OCI-LY7 (cell line): Measurements from ENCODE around the gene PANK4. TPM values are rescaled to one million over a fixed set of nuclear protein-coding genes. Genes with fewer than 3 reads are reported as not detected.

ENCODE experiments used
- BruUV-seq: library from RNA; stranded (reverse); fragments of 400-500 nt; replicated peaks from 2 replicates; lab custom pipeline; 2021; lab: Mats Ljungman, UMichigan
- CTCF ChIA-PET: fragments of 300-600 bp; sonication (Branson Sonifier 250); formaldehyde crosslinking; loops from one replicate; lab custom pipeline; 2022; ENCODE audit warnings: antibody characterized with exemption; ENCODE audit not compliant: unreplicated experiment; lab: Charles Lee
- POLR2A ChIA-PET: fragments of 300-600 bp; sonication (Branson Sonifier 250); formaldehyde crosslinking; loops from one replicate; lab custom pipeline; 2022; ENCODE audit warnings: antibody characterized with exemption; lab: Charles Lee
- DNase-seq: peaks from one replicate; pipeline ENCODE4 v3.0.0-alpha.2; 2015; ENCODE audit warnings: low spot score
- H2AFZ ChIP-seq: fragments of 200-600 bp; sonication (generic), shearing (Covaris generic); 2 replicates; pipeline ENCODE4 v1.6.1; 2014; ENCODE audit warnings: mild to moderate bottlenecking, antibody characterized with exemption, low read length, moderate library complexity
- H3K27ac ChIP-seq: fragments of 200-600 bp; sonication (generic); 2 replicates; pipeline ENCODE4 v1.5.1; 2014; ENCODE audit warnings: mixed run types, low read depth, mild to moderate bottlenecking, moderate library complexity, low read length, inconsistent platforms; ENCODE audit not compliant: poor library complexity, severe bottlenecking
- H3K36me3 ChIP-seq: fragments of 200-600 bp; sonication (generic); 2 replicates; pipeline ENCODE4 v1.6.1; 2014; ENCODE audit warnings: mild to moderate bottlenecking, antibody characterized with exemption, low read length, moderate library complexity, mixed read lengths; ENCODE audit not compliant: insufficient read depth
- H3K4me1 ChIP-seq: fragments of 200-600 bp; sonication (generic); 2 replicates; pipeline ENCODE4 v1.5.1; 2014; ENCODE audit warnings: mild to moderate bottlenecking, low read length; ENCODE audit not compliant: insufficient read depth, poor library complexity, severe bottlenecking
- H3K4me2 ChIP-seq: fragments of 200-600 bp; sonication (generic); 2 replicates; pipeline ENCODE4 v1.6.1; 2014; ENCODE audit warnings: mild to moderate bottlenecking, low read length
- H3K4me3 ChIP-seq: fragments of 200-600 bp; sonication (generic); 2 replicates; pipeline ENCODE4 v1.5.1; 2014; ENCODE audit warnings: mild to moderate bottlenecking, low read depth, low read length; ENCODE audit not compliant: poor library complexity, severe bottlenecking
- H3K79me2 ChIP-seq: fragments of 200-600 bp; sonication (generic); 2 replicates; pipeline ENCODE4 v1.6.1; 2016; ENCODE audit warnings: low read depth, mild to moderate bottlenecking, low read length, moderate library complexity, mixed read lengths; ENCODE audit not compliant: insufficient read depth
- H3K9me2 ChIP-seq: fragments of 200-600 bp; sonication (generic); 2 replicates; pipeline ENCODE4 v1.6.1; 2016; ENCODE audit warnings: mild to moderate bottlenecking, low read length, mixed read lengths; ENCODE audit not compliant: insufficient read depth
- H3K9me3 ChIP-seq: fragments of 200-600 bp; sonication (generic); 2 replicates; pipeline ENCODE4 v1.6.1; 2014; ENCODE audit warnings: mild to moderate bottlenecking, mixed run types, low read length, mixed read lengths
- H4K20me1 ChIP-seq: fragments of 200-600 bp; sonication (generic); 2 replicates; pipeline ENCODE4 v1.6.1; 2014; ENCODE audit warnings: mild to moderate bottlenecking, antibody characterized with exemption, low read length, moderate library complexity, mixed read lengths; ENCODE audit not compliant: insufficient read depth
- CTCF ChIP-seq: fragments of 200-600 bp; sonication (generic); conservative IDR thresholded peaks from 2 replicates; pipeline ENCODE4 v1.5.1; 2014; ENCODE audit warnings: mild to moderate bottlenecking, antibody characterized with exemption, low read length, moderate library complexity, mixed read lengths
- EZH2phosphoT487 ChIP-seq: fragments of 200-600 bp; sonication (generic); IDR thresholded peaks from 2 replicates; pipeline ENCODE4 v1.6.1; 2018; ENCODE audit warnings: low read depth, borderline replicate concordance, mild to moderate bottlenecking, mixed run types, antibody characterized with exemption, low read length, moderate library complexity, mixed read lengths
- intact Hi-C: fragments of 100-400 bp; cut with micrococcal nuclease; formaldehyde crosslinking; loops from one replicate; pipeline ENCODE4 v1.10.0; 2022; ENCODE audit not compliant: unreplicated experiment
- total RNA-seq, 2 experiments: library from RNA; depleted of rRNA in 1 of 2; stranded (reverse); fragments of >200 nt in 1 of 2; shearing (Covaris generic) in 1 of 2; gene quantifications; 2 replicates each; pipeline ENCODE4 v1.2.3, GENCODE V29; 2014 to 2022

The PANK4 gene
- total RNA-seq, 2 experiments from 2014 or later = 49.1 to 55.9 TPM

GRCh38 chr1:2528611-2528965 lies 2.2 kb upstream of the PANK4 start:
- no TSS peak for BruUV-seq
- DNase-seq = no peak
- Histone ChIP-seq H3K36me3 (no peaks in the 10 kb centered on the region), H3K4me3 (no peak overlapping the region), H2AFZ (no peak overlapping the region), H3K9me2 (no peaks in the 10 kb centered on the region), H3K9me3 (no peaks in the 10 kb centered on the region), H4K20me1 (peaks cover 13% of the 10 kb centered on the region), H3K4me2 (no peak overlapping the region), H3K4me1 (peaks cover 23% of the 10 kb centered on the region), H3K27ac (no peak overlapping the region), H3K79me2 (peaks cover 24% of the 10 kb centered on the region)
- TF ChIP-seq EZH2phosphoT487 (no peak), CTCF (no peak)
- intact Hi-C loops = no loop called here
- POLR2A ChIA-PET = no interaction called here
- CTCF ChIA-PET = no interaction called here

- Histone ChIP-seq H2AFZ (no peak overlapping the region), H3K27ac (no peak overlapping the region), H3K9me2 (no peaks in the 10 kb centered on the region), H3K36me3 (no peaks in the 10 kb centered on the region), H3K4me1 (peaks cover 26% of the 10 kb centered on the region), H3K9me3 (no peaks in the 10 kb centered on the region), H3K79me2 (peaks cover 30% of the 10 kb centered on the region), H4K20me1 (peaks cover 13% of the 10 kb centered on the region), H3K4me2 (no peak overlapping the region), H3K4me3 (no peak overlapping the region)
- ChIA-PET CTCF (no interaction called here), POLR2A (no interaction called here)
- intact Hi-C loops = no loop called here
- TF ChIP-seq CTCF (no peak), EZH2phosphoT487 (no peak)
- DNase-seq = no peak
- BruUV-seq = no TSS peak
These were observed 1.6 kb upstream of the PANK4 start for GRCh38 chr1:2528016-2528415.

GRCh38 chr1:2527556-2527860 lies 1.1 kb upstream of the PANK4 start:
- no peaks in the 10 kb centered on the region for H3K36me3 ChIP-seq
- H3K4me1 ChIP-seq = peaks cover 26% of the 10 kb centered on the region
- no peaks in the 10 kb centered on the region for H3K9me3 ChIP-seq
- H2AFZ ChIP-seq = no peak overlapping the region
- ChIA-PET CTCF (no interaction called here), POLR2A (no interaction called here)
- peaks cover 35% of the 10 kb centered on the region for H3K79me2 ChIP-seq
- intact Hi-C loops = loop anchor here (2.0 kb wide), 1 partner anchor 27 kb away; no protein-coding TSS in a partner anchor
- no peak overlapping the region for H3K4me3 ChIP-seq
- H4K20me1 ChIP-seq = peaks cover 13% of the 10 kb centered on the region
- DNase-seq = no peak
- TF ChIP-seq CTCF = no peak
- TF ChIP-seq EZH2phosphoT487 = no peak
- no peak overlapping the region for H3K27ac ChIP-seq
- H3K9me2 ChIP-seq = no peaks in the 10 kb centered on the region
- BruUV-seq = no TSS peak
- no peak overlapping the region for H3K4me2 ChIP-seq
